HepG2 (cell line): ENCODE measurements around the gene RPS6KA2. TPM values are rescaled to one million over a fixed set of nuclear protein-coding genes. Genes with fewer than 3 reads are reported as not detected.

Experiments used
- ARNT2 ChIP-seq: sonication (generic); formaldehyde crosslinking; IDR thresholded peaks from 2 replicates; pipeline ENCODE4 v1.8.0; 2022; ENCODE audit warnings: mild to moderate bottlenecking, low read depth, missing genetic modification reagents, moderate library complexity
- MYPOP ChIP-seq: sonication (generic); formaldehyde crosslinking; IDR thresholded peaks from 2 replicates; pipeline ENCODE4 v1.8.1; 2023; ENCODE audit warnings: mild to moderate bottlenecking, moderate library complexity, missing genetic modification reagents
- MZF1 ChIP-seq: sonication (generic); formaldehyde crosslinking; IDR thresholded peaks from 2 replicates; pipeline ENCODE4 v1.8.1; 2023; ENCODE audit warnings: mild to moderate bottlenecking, missing genetic modification reagents, borderline replicate concordance
- NAIF1 ChIP-seq: sonication (generic); formaldehyde crosslinking; IDR thresholded peaks from 2 replicates; pipeline ENCODE4 v1.5.0; 2020; ENCODE audit warnings: mild to moderate bottlenecking, missing genetic modification reagents, borderline replicate concordance
- NFYC ChIP-seq: IDR thresholded peaks from 2 replicates; pipeline ENCODE4 v1.6.1; 2016; ENCODE audit warnings: missing genetic modification reagents, missing compliant biosample characterization
- RELA ChIP-seq: sonication (generic); formaldehyde crosslinking; IDR thresholded peaks from 2 replicates; pipeline ENCODE4 v1.4.0; 2020; ENCODE audit warnings: missing genetic modification reagents
- SP2 ChIP-seq: sonication (generic); formaldehyde crosslinking; IDR thresholded peaks from 2 replicates; pipeline ENCODE4 v1.5.1; 2020; ENCODE audit warnings: mild to moderate bottlenecking, missing genetic modification reagents
- ZFX ChIP-seq: sonication (generic); formaldehyde crosslinking; IDR thresholded peaks from 2 replicates; pipeline ENCODE4 v1.4.0; 2020; ENCODE audit warnings: mild to moderate bottlenecking, low read depth, missing genetic modification reagents, moderate library complexity
- ZNF318 ChIP-seq: sonication (generic); formaldehyde crosslinking; IDR thresholded peaks from 2 replicates; pipeline ENCODE4 v1.4.0; 2020; ENCODE audit warnings: mild to moderate bottlenecking, missing genetic modification reagents
- ZNF556 ChIP-seq: sonication (generic); formaldehyde crosslinking; IDR thresholded peaks from 2 replicates; pipeline ENCODE4 v1.4.0; 2020; ENCODE audit warnings: mild to moderate bottlenecking, missing genetic modification reagents, borderline replicate concordance
- ZNF687 ChIP-seq: sonication (generic); formaldehyde crosslinking; IDR thresholded peaks from 2 replicates; pipeline ENCODE4 v1.5.1; 2020; ENCODE audit warnings: mild to moderate bottlenecking, missing genetic modification reagents, moderate library complexity
- ZNF782 ChIP-seq: sonication (generic); formaldehyde crosslinking; IDR thresholded peaks from 2 replicates; pipeline ENCODE4 v1.4.0; 2020; ENCODE audit warnings: missing genetic modification reagents, mild to moderate bottlenecking, borderline replicate concordance
- polyA plus RNA-seq, 8 experiments: library from polyadenylated mRNA; depleted of rRNA in 3 of 8; stranded (reverse) in 7 of 8; unstranded in 1 of 8; fragments of >200 nt; fragmentation: Illumina TruSeq in 4 of 8; extraction: Trizol in 4 of 8; gene quantifications; 2 replicates each; pipeline versions ENCODE4 v1.2.1 to v1.2.3, GENCODE V29; 2011 to 2016; ENCODE audit warnings: low read depth in 4 of 8, missing spikeins in 1 of 8, mixed read lengths in 1 of 8; ENCODE audit not compliant: insufficient read depth in 1 of 8
- total RNA-seq, 5 experiments: library from RNA; depleted of rRNA; stranded (reverse); fragments of >200 nt; fragmentation: Illumina TruSeq; extraction: Trizol; gene quantifications; 2 replicates each; pipeline ENCODE4 v1.2.3, GENCODE V29; 2016; ENCODE audit warnings: low read depth in 1 of 5
- TF ChIP-seq, protein P1 (sequence below): sonication (generic); formaldehyde crosslinking; IDR thresholded peaks from 2 replicates; pipeline ENCODE4 v1.5.1; 2020; ENCODE audit warnings: mild to moderate bottlenecking, missing genetic modification reagents, moderate library complexity

RPS6KA2 gene
- total and polyA plus RNA-seq, 2 of the 13 experiments (the other 11 are each of a cell fraction or from before 2014, with no cell fraction given): 0.22 to 0.38 TPM

DNA sequence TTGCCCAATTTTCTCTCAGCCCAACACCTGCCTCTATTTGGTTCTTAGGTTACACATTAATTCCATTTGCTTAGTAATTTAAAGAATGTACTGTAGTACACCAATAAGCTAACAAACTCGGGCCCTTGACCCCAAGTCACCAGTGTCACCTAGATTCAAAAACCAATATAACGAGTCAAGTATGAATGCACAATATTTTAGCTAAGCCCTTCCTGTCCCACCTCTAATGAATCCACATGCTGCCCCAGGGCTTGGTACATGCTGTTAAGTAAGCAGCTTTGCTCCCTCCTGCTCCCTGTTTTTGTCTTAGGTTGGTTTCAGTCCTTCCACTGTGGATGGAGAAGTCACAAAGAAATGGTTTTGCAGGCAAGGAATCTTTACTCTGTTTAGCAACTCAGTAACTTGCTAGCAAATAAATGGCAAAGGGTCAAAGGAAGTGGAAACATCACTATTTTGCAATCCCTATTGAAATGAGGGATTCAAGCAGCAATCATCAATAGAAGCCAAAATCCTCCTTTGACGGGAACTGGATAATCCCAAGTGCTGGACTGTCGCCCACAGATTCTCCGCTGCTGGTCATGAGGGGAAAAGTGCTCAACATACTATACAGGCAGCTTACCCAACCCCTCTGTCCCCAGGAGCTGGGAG lies 239.3 kb downstream of the RPS6KA2 start (continued):
- TF ChIP-seq ZNF687 (CRISPR knock-in tag) (no peak), NFYC (peak; percentile 50; the same call in 1 of the 2 replicates), ZNF782 (CRISPR knock-in tag) (peak; percentile 36; the same call in 1 of the 2 replicates), ZFX (CRISPR knock-in tag) (0 out of 2 replicates have a peak, but pooled peaks have one; percentile 20), ZNF318 (no peak), ZNF556 (CRISPR knock-in tag) (peak; percentile 91; the same call in 1 of the 2 replicates), NAIF1 (CRISPR knock-in tag) (0 out of 2 replicates have a peak, but pooled peaks have one; percentile 78), MZF1 (CRISPR knock-in tag) (no peak), ARNT2 (CRISPR knock-in tag) (peak; percentile 26; the same call in 1 of the 2 replicates), SP2 (CRISPR knock-in tag) (no peak), MYPOP (CRISPR knock-in tag) (peak; percentile 78; the same call in 1 of the 2 replicates), RELA (CRISPR knock-in tag) (0 out of 2 replicates have a peak, but pooled peaks have one; percentile 30)
- TF ChIP-seq, protein P1, sequence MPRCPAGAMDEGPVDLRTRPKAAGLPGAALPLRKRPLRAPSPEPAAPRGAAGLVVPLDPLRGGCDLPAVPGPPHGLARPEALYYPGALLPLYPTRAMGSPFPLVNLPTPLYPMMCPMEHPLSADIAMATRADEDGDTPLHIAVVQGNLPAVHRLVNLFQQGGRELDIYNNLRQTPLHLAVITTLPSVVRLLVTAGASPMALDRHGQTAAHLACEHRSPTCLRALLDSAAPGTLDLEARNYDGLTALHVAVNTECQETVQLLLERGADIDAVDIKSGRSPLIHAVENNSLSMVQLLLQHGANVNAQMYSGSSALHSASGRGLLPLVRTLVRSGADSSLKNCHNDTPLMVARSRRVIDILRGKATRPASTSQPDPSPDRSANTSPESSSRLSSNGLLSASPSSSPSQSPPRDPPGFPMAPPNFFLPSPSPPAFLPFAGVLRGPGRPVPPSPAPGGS (CRISPR knock-in tag): peak; percentile 65; the same call in 1 of the 2 replicates
